ENCODE data around the gene SPAAR.
"Not testable (repeated sequence)": the region's sequence is repeated elsewhere in the genome, so short reads cannot be mapped to it uniquely, and the experiment has no call there.

The SPAAR gene

DNA sequence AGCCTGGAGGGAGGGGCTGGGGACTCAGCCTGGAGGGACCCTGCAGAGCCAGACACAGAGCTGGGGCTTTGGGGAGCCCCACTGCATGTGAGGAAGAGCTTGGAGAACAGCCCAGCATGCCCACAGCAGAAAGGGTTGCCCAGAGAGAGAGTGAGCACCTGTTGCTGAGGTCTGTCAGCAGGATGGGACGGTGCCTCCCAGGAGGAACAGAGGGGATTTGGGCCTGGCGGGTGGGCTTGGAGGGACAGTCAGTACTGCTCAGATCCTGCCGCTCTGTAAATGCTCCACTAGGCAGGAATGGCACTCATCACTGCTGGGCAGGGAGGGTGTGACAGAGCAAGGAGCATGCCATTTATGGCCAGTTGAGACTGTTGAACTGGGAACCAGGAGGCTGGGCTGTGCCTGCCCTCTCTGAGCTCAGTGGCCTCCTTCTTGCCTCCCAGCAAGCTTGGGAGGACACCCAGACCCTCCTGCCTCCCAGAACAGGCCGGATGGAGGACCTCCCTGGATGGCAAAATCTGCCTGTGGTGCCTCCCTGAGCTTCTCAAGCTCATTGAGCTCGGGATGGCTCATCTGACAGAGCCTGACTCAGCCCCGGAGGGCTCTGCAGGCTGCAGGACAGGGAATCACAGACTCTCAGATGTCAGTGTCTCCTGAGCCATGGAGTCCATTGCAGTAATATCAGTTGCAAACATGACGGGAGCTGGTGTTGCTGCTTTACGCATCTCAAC lies 4.1 kb upstream of the SPAAR start:
- no peak for DNase-seq

DNA sequence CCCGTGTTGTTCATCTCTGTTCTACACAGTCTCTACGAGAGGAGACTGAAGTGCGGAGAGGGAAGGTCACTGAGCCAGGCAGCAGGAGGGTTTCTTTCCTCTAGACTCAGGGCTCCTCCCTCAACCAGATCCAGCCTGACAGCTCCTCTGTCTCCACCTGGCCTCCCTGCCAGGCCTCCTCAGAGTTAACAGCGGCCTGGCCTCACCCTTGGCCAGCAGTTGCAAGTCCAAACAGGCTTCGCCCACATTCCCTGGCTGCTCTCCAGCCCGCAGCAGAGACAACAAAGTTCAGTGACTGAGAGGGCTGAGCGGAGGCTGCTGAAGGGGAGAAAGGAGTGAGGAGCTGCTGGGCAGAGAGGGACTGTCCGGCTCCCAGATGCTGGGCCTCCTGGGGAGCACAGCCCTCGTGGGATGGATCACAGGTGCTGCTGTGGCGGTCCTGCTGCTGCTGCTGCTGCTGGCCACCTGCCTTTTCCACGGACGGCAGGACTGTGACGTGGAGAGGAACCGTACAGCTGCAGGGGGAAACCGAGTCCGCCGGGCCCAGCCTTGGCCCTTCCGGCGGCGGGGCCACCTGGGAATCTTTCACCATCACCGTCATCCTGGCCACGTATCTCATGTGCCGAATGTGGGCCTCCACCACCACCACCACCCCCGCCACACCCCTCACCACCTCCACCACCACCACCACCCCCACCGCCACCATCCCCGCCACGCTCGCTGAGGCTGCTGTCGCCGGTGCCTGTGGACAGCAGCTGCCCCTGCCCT lies 3.2 kb upstream of the SPAAR start, which contains the start of gene HRCT1:
Gene HRCT1, plus strand, starts transcription at position 291 of the 768 bp plus-strand sequence. Its CDS starts 86 bp downstream, at position 377.
- DNase-seq, result peak; percentile 36

DNA sequence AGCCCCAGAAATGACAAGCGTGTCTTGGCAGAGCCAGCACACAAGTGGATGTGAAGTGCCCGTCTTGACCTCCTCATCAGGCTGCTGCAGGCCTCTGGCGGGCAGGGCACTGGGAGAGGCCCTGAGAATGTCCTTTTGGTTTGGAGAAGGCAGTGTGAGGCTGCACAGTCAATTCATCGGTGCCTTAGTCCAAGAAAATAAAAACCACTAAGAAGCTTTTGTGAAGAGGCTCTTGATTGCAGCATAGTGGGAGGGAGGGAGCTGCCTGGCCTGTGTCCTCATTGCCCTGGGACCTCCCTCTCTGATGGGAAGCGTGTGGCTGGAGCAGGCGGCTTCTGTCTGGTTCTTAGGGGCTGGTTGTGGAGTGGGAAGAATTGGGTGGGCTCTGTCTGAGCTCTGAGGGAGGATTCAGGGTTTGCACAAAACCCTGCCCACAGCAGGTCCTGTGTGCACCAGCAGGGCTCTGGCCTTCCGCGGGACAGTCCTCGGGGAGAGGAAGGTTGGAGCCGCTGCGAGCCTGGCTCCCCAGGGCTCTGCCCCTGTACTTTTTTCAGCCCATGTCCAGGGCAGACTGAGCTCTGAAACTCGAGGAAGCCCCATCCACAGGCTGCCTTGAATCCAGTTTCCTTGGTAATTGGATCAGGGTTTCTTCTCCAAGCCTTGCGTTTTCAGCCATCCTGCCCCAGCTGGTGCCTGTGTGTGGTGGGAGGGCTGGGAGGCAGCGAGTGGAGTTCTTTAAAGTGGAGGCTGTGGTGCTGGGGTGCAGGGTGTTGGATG lies 2.2 kb upstream of the SPAAR start:
- no peak for DNase-seq

DNA sequence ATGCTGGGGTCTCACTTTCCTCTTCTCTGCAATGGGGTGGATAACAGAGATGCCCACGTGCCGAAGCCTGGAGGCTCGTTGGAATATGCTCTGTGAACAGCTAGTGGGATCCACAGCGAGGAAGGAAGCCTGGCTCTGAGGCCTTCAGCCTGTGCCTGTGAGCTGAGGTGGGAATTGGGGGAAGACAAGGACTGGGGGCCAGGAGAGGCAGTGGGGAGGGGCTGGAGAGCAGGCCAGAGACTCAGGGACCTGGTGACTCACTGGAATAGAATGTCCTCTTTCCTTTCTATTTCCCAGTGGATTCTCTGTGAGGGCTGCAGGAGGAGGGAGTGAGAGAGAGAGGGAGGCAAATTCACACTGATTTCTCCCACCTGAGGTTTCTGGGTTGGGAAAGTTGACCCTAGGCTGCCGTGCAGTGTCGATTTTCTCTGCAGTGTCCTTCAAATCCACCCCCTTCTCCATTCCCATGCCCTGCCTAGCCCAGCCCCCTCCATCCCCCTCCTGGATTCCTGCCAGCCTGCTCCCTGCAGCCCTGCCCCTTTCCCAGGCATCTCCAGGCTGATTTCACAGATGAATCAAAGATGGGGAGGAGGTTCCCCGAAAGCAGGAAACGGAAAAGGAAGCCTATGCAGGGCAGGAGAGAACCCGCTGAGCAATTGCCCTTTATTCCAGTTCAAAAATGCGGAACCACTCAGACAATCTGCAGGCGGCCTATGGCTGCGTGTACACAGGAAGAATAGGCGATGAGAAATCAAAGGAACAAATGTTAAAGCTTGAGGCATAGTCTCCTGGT lies 1.4 kb upstream of the SPAAR start:
- peak; percentile 69 for DNase-seq

DNA sequence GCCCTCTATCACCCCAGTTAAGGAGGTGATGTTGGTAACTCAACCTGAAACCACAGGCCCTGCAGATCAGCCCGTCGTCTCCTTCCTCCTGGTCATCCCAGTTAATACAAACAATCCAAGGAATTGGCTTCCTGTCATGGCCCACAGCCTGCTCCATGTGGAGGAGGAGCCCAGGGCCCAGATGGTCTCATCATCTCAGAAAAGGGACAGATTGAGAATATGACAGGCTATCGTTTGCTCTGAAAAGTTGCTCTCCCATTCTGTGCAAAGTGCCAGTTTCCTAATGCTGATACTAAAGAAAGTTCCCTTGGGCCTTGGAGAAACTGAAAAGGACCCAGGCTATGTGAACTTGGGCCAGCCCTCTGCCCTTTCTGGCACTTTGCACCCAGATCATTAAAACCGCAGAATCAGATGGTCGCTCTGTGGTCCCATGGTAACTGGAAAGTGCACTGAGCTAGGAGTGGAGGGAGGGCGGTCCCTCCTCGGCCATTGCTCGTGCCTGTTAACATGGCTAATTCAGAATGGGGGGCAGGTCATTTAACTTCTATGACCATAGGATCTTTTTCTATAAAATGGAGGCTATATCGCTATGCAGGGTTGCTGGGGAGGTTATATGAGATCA lies 675 bp upstream of the SPAAR start:
- DNase-seq, result no peak

DNA sequence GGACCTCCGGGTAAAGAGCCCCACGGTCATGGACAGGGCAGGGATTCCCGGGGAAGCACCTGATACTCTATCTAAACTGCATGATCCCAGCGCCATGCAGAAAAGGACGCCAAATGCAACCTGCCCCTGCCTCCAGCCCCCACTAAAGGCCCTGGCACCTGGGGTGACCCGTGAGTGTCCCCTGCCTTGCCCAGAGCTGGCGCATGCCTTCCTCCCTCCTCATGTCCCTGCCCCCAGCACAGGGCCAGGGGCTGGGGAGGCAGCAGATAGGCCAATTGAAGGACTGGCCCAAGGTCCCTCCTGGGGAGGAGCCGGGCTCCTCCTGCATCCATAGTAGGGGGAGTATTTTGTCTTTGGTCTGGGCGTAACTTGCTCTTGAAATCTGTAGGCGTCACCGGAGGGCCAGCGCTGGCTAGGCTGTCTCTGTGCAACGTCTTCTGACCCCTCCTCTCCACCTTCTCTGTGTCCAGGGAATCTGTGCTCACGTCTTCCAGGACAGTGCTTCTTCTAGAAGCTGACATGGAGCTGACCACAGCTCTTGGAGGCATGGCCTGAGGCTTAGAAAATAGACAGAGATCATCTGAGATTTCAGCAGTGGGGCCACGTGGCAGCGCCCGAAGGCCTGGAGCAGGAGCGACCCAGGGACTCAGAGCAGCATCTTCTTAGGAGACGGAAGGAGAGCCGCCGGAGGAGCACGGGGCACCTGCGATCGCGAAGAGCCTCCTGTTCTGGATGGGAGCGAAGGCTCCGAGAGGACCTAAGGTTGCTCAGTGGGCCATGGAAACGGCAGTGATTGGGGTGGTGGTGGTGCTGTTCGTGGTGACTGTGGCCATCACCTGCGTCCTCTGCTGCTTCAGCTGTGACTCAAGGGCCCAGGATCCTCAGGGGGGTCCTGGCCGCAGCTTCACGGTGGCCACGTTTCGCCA lies 660 bp downstream of the SPAAR start:
- no peak for DNase-seq

DNA sequence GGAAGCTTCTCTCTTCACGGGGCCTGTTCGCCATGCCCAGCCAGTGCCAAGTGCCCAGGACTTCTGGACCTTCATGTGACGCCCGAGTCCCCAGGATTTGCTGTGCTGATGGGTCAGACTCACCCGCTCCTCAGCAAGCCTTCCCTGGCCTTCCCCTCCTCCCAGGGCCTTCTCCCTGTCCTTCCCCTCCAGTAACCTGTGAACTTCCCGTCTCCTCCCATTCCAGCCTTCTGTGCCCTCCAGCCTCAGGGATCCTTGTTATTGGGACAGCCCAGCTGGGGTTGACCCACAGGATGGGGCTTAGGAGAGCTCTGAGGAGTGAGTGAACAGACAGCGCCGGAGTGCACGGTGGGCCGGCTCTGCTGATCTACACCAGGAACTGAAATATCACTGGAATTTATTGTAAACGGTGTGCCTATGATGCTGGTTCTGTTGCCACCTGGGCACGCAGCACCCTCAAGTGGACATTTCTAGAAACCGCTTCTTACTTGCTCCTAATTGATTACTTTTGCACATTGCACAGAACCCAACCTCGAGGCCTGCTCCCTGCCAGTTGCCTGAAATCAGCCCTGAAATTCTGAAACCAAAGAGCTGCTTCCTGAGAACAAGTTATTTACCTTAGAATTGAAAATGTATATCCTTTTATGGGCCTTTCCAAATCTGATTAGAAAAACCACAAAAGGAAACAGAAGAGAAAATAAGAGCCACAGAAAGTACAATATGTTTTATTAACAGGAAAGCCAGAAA lies 1.5 kb downstream of the SPAAR start:
- no peak for DNase-seq

DNA sequence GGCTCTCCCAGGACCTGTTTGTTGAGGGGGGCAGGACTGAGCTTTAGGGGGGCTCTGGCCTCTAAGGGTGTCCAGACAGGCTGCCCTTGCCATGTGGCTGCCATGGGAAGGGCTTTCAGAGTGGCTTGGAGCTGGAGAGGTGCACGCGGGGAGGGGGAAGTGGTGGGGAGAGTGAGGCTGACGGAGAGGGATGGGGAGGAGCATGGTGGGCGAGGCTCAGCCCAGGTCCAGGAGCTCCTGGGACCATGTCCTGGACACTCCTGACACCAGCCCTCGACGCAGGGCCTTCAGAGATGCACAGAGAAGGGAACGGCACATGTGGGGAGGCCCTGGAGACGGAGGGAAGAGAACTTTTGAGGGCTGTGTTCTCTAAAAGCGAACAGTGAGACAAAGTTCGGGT lies 2.4 kb downstream of the SPAAR start:
- DNase-seq, result no peak

DNA sequence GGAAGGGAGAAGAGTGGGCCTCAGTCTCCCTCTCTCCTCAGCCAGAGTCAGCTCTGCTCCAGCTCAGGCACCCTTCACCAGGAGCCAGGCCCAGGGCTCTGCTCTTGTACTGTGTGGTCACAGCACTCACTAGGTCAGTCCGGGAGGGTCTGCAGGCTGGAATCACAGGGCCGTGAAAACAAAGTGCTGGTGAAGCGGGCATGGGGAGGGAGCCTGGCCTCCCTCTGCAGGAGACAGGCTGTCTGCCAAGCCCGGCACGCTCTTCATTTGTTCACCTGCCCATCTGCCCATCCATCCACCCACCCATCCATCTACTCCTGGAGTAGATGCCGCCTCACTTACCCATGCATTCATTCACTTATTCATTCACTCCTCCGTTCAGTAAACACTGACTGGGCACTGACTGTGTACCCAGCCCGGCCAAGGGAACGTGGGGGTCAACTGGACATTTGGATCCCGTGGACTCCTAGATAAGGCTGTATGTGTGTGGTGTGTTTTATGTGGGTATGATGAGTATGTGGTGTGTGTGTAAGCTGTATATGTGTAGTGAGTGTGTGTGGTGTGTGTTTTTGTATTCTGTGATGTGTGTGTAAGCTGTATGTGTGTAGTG lies 3.6 kb downstream of the SPAAR start:
- DNase-seq, result no peak

DNA sequence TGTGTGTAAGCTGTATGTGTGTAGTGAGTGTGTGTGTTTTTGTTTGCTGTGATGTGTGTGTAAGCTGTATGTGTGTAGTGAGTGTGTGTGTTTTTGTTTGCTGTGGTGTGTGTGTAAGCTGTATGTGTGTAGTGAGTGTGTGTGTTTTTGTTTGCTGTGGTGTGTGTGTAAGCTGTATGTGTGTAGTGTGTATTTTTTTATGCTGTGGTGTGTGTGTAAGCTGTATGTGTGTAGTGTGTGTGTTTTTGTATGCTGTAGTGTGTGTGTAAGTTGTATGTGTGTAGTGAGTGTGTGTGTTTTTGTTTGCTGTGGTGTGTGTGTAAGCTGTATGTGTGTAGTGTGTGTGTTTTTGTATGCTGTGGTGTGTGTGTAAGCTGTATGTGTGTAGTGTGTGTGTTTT lies 4.1 kb downstream of the SPAAR start:
- DNase-seq, result not testable (repeated sequence)

DNA sequence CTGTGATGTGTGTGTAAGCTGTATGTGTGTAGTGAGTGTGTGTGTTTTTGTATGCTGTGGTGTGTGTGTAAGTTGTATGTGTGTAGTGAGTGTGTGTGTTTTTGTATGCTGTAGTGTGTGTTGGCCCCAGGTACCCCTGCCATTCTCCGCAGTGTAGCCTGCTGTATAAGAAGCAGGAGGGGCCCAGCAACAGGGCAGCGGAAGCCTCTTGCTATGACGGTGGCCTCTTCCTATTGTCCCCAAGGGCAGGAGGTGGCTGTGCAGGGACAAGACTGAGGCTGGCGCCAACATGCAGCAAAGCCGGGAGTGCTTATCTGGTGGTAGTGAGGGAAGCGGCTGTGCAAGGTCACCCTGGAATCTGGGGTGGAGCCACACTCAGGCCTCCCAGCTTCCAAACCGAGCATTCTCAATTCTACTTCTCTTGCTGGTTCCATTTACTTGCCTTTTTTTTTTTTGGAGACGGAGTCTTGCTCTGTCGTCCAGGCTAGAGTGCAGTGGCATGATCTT lies 5.1 kb downstream of the SPAAR start:
- DNase-seq, result no peak

DNA sequence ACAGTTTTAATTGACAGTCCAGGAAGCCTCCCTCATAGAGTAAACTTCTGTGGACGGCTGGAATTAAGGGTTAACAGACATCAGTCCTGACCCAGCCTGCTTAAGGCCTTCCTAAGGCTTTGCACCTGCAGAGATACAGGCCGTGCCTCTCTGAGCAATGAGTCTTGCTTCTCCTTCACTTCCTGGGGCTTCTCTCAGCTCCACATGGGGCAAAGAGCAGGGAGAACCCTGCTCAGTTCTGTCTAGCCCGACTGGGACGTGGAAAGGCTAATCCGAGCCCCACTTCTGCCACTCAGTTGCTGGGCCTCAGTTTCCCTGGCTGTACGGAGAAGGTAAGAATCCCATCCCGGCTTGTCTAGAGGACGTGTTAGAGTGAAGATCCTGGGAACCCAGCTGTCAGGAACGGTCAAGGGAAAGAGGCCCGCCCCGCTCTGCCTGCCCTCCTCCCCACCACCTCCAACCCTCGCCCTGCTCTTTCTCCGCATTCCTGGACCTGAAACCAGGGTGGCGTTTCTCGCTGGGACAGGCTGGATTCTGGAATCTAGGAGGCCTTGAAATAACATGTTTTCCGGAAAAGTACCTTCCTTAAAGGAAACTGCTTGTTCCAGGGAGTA lies 6.5 kb downstream of the SPAAR start:
- no peak for DNase-seq

DNA sequence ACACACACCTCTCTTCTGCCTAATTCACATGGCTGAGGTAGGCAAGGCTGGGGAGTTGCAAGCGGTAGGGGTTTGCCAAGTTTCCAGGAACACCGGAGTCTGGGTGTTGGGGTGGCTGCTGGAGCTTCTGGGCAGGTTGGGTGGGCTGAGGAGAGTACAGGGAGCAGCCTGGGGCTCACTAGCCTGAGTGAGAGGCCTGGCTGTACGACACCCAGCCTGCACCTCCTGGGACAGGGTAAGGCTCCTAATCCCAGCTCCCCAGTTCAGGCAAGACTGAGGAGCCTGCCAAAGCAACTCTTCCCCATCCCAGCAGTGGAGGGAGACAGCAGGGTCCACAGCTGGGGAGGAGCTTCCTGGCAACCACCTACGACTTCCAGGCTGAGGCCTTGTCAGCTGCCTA lies 8.0 kb downstream of the SPAAR start:
- DNase-seq, result no peak

DNA sequence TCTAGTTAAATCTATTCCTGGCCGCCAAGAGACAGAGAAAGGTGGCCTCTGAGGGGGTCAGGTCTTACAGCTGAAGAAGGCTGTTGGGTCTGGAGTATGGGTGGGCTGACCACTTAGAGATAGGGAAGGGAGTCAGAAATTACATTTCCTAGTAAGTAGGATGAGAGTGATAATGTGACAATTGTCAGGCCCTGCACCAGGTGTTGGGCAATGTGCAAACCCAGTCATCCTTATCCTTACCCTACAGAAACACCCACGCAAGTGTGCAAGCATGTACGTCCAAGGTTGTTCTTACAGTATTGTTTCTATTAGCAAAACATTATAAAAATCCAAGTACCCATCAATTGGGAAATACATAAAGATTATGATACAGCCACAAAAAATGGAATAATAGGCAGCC lies 9.5 kb downstream of the SPAAR start:
- no peak for DNase-seq

DNA sequence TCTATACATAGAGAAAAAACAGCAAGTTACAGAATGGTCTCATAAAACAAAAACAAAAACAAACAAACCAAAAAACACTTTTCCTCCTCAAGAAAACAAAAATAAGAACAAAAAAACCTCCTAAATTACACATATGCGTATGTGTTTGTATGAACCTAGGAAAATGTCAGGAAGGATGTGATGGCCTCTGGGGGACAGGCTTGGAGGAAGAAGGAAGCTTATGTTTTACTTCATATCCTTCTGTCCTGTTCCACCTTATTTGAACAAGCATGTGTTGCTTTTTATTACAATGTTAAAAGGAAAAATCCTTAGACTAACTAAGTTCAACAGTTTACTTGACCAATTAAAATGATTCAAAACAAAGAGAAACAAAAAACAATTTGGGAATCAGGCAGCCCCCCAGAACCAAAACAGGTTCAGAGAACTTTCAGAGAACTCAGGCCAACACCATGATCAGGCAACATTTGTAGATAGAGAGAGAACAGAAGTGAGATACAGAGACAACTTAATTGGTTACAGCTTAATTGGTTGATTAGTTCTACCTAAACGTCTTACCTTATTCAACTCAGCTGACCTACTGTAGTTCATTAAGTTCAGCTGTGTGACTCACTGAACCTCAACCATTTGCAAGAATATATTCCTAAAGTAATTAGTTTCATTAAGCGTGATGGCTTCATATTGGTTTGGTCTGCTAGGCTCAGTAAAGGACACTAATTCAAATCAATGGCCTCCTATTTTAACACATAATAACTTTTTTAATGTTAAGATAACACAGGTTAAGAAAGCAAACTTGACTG lies 10.1 kb downstream of the SPAAR start:
- no peak for DNase-seq

DNA sequence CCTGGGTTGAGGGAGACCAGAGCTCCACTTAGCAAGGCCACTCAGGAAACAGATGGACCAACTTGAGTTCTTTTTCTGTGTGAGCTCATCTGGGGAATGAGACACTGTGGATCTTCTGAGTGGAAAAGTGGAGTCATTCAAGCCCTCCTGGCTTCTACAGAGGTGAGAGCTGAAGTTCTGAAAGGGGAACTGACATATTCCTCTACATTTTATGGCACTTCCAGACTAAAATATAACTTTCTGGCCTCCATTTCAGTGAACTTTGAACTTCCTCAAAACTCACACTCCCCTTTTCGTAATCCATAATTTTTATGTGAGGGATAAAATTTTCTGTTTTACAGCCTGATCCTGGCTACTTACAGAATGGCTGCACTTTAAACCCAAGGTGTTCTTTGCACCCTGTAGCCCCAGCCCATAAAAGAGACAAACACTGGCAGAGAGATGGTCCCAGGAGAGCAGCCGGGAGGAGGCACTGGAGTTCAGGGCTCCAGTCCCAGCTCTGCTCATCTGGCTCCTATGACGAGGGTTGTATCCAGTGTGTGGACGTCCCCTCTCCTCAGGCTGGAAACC lies 10.8 kb downstream of the SPAAR start:
- no peak for DNase-seq

DNA sequence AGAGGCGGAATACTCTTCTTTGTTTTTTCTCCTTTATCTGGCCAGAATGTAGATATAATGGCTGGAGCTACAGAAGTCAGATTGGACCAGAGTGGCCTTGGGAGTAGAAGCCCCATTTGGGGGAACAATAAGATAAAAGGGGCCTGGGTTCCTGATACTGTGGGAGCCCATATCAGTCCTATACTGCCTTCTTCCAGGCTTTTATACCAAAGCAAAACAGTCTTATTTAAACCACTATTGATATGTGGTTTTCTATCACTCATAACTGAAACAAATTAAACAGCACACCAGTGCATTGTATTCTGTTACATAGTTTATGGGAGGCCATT lies 14.3 kb downstream of the SPAAR start:
- no peak for DNase-seq

Data from T1000 (cell line).